GM06990 (cell line): ENCODE measurements around the gene ST8SIA1.

Experiments used
- DNase-seq: peaks from one replicate; pipeline ENCODE4 v3.0.0-alpha.2; 2011; ENCODE audit not compliant: insufficient read length; ENCODE audit errors: extremely low read depth
- H3K27me3 ChIP-seq: replicated peaks from 2 replicates; pipeline ENCODE4 v1.6.0; 2011; ENCODE audit warnings: low read length; ENCODE audit not compliant: control insufficient read depth, insufficient read depth
- H3K36me3 ChIP-seq: 2 replicates; pipeline ENCODE4 v1.5.1; 2011; ENCODE audit warnings: low read length; ENCODE audit not compliant: control insufficient read depth, insufficient read depth
- H3K4me3 ChIP-seq: replicated peaks from 2 replicates; pipeline ENCODE4 v1.5.1; 2011; ENCODE audit warnings: low read depth, mild to moderate bottlenecking, control low read depth, low read length
- TF ChIP-seq, protein P1 (sequence below): IDR thresholded peaks from 2 replicates; pipeline ENCODE4 v1.5.1; 2011; ENCODE audit warnings: low read length, control low read depth, mild to moderate bottlenecking, inconsistent platforms; ENCODE audit not compliant: insufficient read depth, poor library complexity, severe bottlenecking

ST8SIA1 gene

DNA sequence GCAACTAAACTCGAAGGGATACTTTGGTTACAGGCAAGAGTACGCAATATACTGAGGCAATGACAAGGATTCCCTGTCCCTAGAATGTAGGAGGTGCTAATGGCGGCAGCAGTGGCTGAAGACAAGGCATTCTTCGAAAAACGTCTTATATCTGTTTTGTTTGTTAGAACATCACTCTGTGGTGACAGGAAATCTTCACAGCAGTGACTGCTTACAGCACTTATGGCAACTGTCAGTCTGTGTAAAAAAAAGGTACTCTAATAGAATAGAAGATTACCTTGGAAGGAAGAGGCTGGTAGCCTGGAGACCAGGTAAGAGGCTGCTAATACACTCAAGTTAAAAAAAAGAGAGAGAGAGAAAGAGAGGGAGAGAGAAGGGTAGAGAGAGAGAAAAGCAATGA, 131.7 kb downstream of the ST8SIA1 start:
- Histone ChIP-seq H3K27me3 (no peaks in the 10 kb centered on the region), H3K36me3 (no peaks in the 10 kb centered on the region), H3K4me3 (no peak overlapping the region)
- TF ChIP-seq, protein P1, sequence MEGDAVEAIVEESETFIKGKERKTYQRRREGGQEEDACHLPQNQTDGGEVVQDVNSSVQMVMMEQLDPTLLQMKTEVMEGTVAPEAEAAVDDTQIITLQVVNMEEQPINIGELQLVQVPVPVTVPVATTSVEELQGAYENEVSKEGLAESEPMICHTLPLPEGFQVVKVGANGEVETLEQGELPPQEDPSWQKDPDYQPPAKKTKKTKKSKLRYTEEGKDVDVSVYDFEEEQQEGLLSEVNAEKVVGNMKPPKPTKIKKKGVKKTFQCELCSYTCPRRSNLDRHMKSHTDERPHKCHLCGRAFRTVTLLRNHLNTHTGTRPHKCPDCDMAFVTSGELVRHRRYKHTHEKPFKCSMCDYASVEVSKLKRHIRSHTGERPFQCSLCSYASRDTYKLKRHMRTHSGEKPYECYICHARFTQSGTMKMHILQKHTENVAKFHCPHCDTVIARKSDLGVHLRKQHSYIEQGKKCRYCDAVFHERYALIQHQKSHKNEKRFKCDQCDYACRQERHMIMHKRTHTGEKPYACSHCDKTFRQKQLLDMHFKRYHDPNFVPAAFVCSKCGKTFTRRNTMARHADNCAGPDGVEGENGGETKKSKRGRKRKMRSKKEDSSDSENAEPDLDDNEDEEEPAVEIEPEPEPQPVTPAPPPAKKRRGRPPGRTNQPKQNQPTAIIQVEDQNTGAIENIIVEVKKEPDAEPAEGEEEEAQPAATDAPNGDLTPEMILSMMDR, result no peak
- DNase-seq, result no peak

DNA sequence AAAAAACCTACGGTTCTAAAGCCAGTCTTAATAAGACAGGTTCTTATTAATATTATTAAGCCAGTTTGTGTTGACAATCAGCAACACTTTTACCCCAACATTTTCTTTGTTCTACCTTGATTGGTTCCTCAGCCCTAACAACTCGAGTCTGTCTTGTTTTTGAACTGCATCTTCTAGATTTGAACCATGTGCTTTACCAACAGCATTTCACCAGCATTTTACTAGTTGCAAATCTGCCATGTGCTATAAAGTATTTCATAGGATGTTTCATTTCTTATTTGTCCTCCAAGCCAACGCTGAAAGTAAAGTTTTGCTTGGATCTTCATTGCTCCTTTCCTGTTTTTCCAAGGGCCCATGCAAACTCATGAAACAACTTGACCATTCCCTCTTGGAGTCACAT, 133.4 kb downstream of the ST8SIA1 start:
- H3K4me3 ChIP-seq, result no peak overlapping the region
- H3K36me3 ChIP-seq, result no peaks in the 10 kb centered on the region
- TF ChIP-seq, protein P1, result no peak
- DNase-seq, result no peak
- H3K27me3 ChIP-seq, result no peaks in the 10 kb centered on the region

DNA sequence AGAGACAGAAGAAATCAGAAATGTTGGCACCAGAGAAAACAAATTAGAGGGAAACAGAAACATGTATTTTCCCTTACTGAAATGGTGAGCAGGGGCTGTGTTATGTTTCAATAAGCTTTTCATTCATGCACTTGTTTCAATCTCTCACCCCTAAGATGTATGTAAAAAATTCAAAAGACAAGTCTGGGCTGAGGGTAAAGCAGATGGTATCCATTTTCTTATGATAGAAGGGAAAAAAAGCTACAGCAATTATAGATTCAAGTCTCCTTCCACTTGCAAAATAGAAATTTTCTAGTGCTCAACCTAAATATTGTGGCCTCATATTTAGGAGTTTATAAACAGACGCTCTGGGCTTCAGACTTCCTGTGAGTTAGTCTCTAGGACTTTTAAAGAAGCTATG, 138.3 kb downstream of the ST8SIA1 start:
- no peak for DNase-seq
- no peak overlapping the region for H3K4me3 ChIP-seq
- H3K27me3 ChIP-seq, result no peaks in the 10 kb centered on the region
- TF ChIP-seq, protein P1, result no peak
- no peaks in the 10 kb centered on the region for H3K36me3 ChIP-seq

DNA sequence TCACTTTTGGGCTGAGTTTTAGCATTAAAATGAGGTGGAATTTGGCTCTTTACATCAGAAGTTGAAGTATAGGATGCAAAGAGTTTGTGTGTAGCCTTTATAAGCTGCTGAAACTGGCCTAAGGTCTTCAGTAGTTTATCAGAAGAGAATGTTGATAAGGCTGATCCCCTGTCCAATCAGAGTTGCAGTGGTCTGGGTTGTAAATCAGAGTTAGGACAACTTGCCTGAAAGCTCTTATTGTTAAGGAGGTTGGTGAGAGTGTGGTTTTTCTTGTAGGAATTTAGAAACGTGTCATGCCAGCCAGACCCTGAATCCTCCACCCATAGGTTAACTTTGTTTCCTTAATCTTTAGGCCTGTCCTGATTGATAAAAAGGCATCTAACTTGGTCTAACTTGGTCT, 143.5 kb downstream of the ST8SIA1 start:
- TF ChIP-seq, protein P1, result no peak
- no peak for DNase-seq
- Histone ChIP-seq H3K27me3 (no peaks in the 10 kb centered on the region), H3K36me3 (no peaks in the 10 kb centered on the region), H3K4me3 (no peak overlapping the region)

DNA sequence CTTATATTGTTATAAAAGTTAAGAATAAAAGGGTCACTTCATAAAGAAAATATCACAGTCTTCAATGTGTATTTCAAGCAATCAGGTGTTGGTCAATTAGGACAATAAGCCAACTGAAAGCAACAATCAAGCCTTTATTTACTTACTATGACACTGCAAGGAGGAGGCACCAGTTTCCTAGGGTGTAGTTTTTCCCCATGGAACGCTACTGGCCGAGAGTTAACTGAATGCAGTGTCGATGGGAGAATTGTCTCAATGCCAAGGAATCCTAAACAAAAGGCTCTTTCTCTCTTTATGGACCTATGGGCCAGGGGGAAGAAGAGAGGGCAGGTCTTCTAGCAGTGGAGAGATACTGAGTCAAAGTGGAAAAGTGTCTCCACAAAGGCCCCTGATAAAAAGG, 146.1 kb downstream of the ST8SIA1 start:
- no peaks in the 10 kb centered on the region for H3K27me3 ChIP-seq
- no peak for DNase-seq

DNA sequence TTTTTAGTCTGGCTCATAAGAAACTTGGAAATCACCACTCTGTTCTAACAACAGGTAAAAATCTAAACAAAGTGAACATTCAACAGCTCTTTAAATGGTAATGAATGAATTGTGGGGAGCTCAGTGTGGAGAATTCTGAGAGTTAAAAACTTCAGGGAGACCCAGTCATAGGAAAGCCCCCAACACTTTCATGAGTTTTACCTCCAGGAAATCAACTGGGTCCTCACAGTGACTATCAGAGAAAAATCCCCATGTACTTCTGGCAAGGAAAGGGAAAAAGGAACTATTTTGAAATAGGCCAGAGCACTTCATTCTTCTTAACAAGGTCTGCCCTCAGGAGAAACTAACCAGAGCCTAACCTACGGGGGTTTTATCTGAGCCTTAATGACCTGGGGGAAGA, 153.8 kb downstream of the ST8SIA1 start:
- Histone ChIP-seq H3K36me3 (no peaks in the 10 kb centered on the region), H3K27me3 (no peaks in the 10 kb centered on the region), H3K4me3 (no peak overlapping the region)
- no peak for DNase-seq
- TF ChIP-seq, protein P1, result no peak

More for the DNA sequence above, 146.1 kb downstream of the ST8SIA1 start:
- H3K4me3 ChIP-seq, result no peak overlapping the region
- TF ChIP-seq, protein P1, result no peak
- no peaks in the 10 kb centered on the region for H3K36me3 ChIP-seq
